NCI-H524 (cell line): ENCODE measurements around the gene SOX6.

Source experiments
- DNase-seq, 2 experiments: peaks; one replicate each; lab custom pipeline; 2025; lab: John Stamatoyannopoulos, UW

SOX6 gene

GRCh38 chr11:15963266-15963665, 393.1 kb downstream of the SOX6 start:
- no peak for DNase-seq

DNA sequence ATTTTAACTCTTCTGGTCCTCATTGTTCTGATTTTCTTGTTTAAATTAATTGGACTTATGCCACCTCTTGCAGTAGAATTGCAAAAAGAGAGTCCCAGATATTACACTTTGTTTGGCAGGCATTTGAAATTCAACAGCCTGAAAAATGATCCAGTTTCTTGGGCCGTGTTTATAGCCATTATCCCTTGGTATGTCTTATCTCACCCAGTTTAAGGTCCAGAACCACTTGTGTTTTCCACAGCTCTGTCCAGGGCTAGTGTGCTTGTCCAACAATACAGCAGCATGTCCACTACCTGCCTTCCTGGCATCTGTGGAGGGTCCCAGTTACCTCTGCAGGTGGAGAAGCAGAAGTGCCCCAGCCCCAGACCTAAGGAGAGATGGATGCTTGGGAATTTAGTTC, 397.4 kb downstream of the SOX6 start:
- no peak for DNase-seq

DNA sequence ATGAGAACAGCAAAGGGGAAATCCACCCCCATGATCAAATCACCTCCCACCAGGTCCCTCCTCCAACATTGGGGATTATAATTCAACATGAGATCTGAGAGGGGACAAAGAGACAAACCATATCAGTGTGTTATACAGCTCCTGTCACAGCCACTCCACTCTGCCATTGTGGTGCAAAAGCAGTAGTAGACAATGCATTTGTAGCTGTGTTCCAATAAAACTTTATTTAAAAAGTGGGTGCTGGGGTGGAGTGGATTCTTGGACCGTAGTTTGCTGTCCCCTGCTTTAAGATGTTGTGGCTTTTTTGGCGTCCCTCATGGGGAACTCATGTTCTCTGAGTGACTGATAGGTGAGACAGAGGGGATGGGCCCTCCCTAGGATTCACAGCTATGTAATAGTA, 399.1 kb downstream of the SOX6 start:
- no peak for DNase-seq

DNA sequence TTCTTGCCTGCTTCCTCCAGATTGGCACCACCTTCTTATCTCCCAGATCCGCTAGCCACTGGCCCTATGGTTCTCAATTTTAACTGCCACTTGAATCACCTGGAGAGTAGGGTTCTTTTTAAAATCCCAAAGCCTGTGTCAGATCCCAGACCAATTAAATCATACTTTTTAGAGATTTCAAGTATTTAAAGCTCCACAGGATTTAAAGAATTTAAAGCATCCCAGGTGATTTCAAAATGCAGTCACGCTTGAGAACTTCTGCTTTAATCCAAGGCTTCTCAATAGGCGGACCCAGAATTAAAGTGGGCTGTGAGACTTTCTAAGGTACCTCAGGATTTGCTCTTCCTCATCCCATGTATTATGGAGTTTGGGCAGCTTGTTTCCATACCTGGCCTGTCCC, 400.0 kb downstream of the SOX6 start:
- no peak for DNase-seq

GRCh38 chr11:15955595-15955994, 400.8 kb downstream of the SOX6 start:
- DNase-seq, result no peak

- DNase-seq, result no peak
Observed at GRCh38 chr11:15947681-15948648, 408.4 kb downstream of the SOX6 start.

DNA sequence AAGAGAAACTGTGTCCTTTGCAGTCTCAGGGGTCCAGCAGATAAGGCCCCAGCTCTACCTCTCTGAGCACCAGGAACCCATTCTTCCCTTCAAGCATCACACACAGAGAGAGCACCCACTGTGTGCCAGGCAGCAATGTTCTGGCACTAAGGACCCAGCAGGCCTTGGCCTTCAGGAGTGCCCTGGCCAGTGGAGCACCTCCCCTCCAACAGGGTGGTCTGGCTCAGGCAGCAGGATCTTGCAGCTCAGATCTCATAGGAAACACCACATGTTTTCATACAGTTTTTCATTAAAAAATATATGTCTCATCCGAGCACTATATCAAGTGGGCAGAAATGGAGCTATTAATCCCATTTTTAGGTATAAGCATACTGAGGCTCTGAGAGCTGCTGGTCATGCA, 410.6 kb downstream of the SOX6 start:
- DNase-seq, result no peak

GRCh38 chr11:15944460-15944859, 411.9 kb downstream of the SOX6 start:
- no peak for DNase-seq

GRCh38 chr11:15943418-15944197, 412.7 kb downstream of the SOX6 start:
- no peak for DNase-seq

- DNase-seq, result no peak
Observed at GRCh38 chr11:15942936-15943335, 413.4 kb downstream of the SOX6 start.

GRCh38 chr11:15942126-15942525, 414.2 kb downstream of the SOX6 start:
- no peak for DNase-seq

DNA sequence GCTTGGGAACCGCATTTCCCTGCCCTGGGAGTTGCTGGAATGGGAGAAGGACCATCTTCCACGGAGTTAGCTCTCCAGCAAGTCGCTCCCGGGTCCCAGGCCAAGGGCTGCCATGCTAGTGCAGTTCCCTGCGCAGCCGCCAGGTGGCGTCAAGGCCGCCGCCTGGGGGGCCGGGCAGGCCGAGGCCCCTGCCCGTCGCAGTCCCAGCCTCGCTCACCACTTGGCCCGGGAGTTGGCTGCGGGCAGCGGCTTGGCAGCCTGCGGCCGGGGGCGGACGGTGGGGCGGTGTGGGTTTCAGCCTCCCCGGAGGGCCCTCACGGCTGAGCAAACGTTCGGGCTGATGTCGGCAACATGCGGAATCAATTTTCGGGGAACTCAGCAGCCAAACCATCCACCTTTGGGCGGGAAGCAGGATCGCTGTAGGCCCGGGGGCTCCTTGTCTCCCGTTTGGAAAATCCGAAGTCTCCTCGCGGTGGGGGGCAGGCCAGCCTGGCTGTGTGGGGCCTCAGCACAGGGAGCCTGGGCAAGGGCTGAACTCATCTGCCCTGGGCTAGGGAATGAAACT, 415.1 kb downstream of the SOX6 start:
- DNase-seq, result no peak

GRCh38 chr11:15940462-15941205, 415.7 kb downstream of the SOX6 start:
- DNase-seq, result no peak

GRCh38 chr11:15938983-15939382, 417.4 kb downstream of the SOX6 start:
- DNase-seq, result no peak

- DNase-seq, result no peak
Observed at GRCh38 chr11:15938121-15938611, 418.2 kb downstream of the SOX6 start.

GRCh38 chr11:15937601-15938120, 418.7 kb downstream of the SOX6 start:
- DNase-seq, result no peak

DNA sequence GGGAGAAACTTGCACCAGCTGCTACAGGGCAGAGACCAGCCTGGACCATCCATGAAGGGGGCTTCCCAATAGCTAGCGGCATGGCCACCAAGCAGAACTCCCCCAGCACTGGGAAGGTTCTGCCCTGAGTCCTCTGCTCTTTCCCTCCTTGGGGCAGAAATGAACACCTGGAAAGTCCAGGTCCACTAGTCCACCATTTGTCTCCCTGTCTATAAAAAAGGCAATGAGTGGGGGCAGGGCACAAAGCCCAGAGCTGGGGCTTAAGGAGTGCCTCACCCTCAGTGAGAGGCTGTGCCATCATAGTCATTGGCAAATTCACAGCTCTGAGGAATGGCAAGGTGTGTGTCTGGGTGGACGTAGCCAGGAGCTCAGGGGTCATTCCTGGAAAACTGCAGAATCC, 420.3 kb downstream of the SOX6 start:
- DNase-seq, result no peak

- no peak for DNase-seq
Observed at GRCh38 chr11:15935373-15935772, 421.0 kb downstream of the SOX6 start.

DNA sequence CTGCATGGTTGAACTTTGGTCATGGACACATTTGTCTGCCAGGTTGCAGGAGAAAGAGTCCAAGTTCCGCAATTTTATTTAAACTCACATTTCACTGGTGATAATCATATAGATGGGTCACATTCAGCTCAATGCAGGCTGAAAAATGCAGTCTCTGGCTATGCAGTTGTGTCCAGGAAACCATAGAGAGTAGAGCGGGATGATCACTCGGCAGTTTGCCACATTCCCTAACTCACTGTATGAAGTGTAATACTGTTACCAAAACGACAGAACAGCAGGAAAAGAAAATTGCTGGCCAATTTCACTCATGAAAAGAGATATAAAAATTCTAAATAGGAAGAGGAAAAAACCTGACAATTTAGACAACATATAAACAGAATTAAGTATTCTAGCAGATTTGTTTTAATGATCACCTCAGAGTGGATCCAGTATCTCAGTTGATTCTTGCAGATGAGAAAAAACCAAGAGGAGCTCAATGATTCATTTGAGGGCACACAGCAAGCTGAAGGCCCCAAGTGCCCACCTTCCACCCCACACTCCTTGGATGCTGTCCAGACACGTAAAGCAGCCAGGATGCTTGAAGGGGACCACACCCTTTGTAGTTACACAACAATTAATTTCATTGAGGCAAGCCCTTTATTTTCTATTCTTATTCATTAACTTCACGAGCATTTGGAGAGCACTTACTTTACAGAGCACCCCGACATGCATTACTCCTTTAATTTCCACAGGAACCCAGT, 422.3 kb downstream of the SOX6 start:
- no peak for DNase-seq

- DNase-seq, result no peak
Observed at GRCh38 chr11:15932417-15932816, 423.9 kb downstream of the SOX6 start.

DNA sequence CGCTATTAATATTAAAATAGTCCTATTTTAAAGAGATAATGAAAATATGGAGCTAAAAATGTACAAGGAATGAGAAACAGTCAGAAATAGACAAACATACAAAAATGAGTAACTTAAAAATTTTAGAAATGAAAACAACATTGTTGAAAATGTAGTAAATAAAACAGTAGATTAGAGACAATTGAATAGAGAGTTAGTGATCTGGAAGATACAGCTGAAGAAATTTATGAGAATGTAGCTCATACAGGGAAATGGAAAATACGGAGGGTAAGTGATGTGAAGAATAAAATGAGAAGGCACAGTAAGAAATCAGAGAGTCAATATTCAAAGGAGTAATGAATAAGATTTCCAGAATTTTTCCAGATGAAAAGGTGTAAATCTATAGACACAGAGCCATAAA, 424.8 kb downstream of the SOX6 start:
- DNase-seq, result no peak
